Keratinocyte (primary cell): ENCODE data around the gene ABITRAM. TPM values are rescaled to one million over a fixed set of nuclear protein-coding genes. Genes with fewer than 3 reads are reported as not detected.
"Not testable (repeated sequence)": the region's sequence is repeated elsewhere in the genome, so short reads cannot be mapped to it uniquely, and the experiment has no call there.

Experiments
- DNase-seq: peaks from one replicate; pipeline ENCODE4 v3.0.0-alpha.2; 2011; ENCODE audit warnings: low read depth, missing footprints, low spot score
- FAIRE-seq: peaks from 2 replicates; lab custom pipeline; 2011; peaks lifted over from hg19 to GRCh38; lab: Jason Lieb, UNC
- H2AFZ ChIP-seq: 2 replicates; pipeline ENCODE4 v1.6.0; 2012; ENCODE audit warnings: low read length, control low read depth, inconsistent platforms; ENCODE audit not compliant: control insufficient read depth
- H3K27ac ChIP-seq: 2 replicates; pipeline ENCODE4 v1.5.1; 2011; ENCODE audit warnings: low read length; ENCODE audit not compliant: control insufficient read depth, insufficient read depth
- H3K27me3 ChIP-seq: 3 replicates; pipeline ENCODE4 v1.6.0; 2011; ENCODE audit warnings: low read length; ENCODE audit not compliant: control insufficient read depth, insufficient read depth; ENCODE audit errors: extremely low read depth
- H3K36me3 ChIP-seq, 2 experiments: 2 replicates in 1 of 2; 3 replicates in 1 of 2; pipeline ENCODE4 v1.5.1; 2011; ENCODE audit warnings: low read length in 2 of 2, mild to moderate bottlenecking in 1 of 2; ENCODE audit not compliant: control insufficient read depth in 2 of 2, insufficient read depth in 2 of 2; ENCODE audit errors: extremely low read depth in 1 of 2
- H3K4me1 ChIP-seq: 3 replicates; pipeline ENCODE4 v1.5.1; 2011; ENCODE audit warnings: low read length; ENCODE audit not compliant: control insufficient read depth, insufficient read depth; ENCODE audit errors: extremely low read depth
- H3K4me2 ChIP-seq: 3 replicates; pipeline ENCODE4 v1.6.0; 2011; ENCODE audit warnings: low read depth, low read length; ENCODE audit not compliant: control insufficient read depth, insufficient read depth; ENCODE audit errors: extremely low read depth
- H3K4me3 ChIP-seq, 3 experiments: fragments of 200-600 bp in 1 of 3; sonication (generic) in 1 of 3; 2 replicates in 2 of 3; 3 replicates in 1 of 3; pipeline ENCODE4 v1.5.1; 2011 to 2016; ENCODE audit warnings: low read length in 3 of 3, mild to moderate bottlenecking in 3 of 3, control low read depth in 2 of 3, inconsistent platforms in 1 of 3, low read depth in 1 of 3, mixed read lengths in 1 of 3, mixed run types in 1 of 3, moderate library complexity in 1 of 3; ENCODE audit not compliant: control insufficient read depth in 2 of 3, insufficient read depth in 2 of 3; ENCODE audit errors: extremely low read depth in 1 of 3
- H3K79me2 ChIP-seq: 2 replicates; pipeline ENCODE4 v1.6.0; 2012; ENCODE audit warnings: low read length; ENCODE audit not compliant: control insufficient read depth, insufficient read depth
- H3K9ac ChIP-seq: 3 replicates; pipeline ENCODE4 v1.6.0; 2011; ENCODE audit warnings: low read length; ENCODE audit not compliant: control insufficient read depth, insufficient read depth; ENCODE audit errors: extremely low read depth
- H3K9me1 ChIP-seq: 3 replicates; pipeline ENCODE4 v1.6.0; 2011; ENCODE audit warnings: low read length; ENCODE audit not compliant: control insufficient read depth, insufficient read depth; ENCODE audit errors: extremely low read depth
- H3K9me3 ChIP-seq: 2 replicates; pipeline ENCODE4 v1.5.1; 2012; ENCODE audit warnings: low read depth, low read length; ENCODE audit not compliant: control insufficient read depth
- H4K20me1 ChIP-seq: 3 replicates; pipeline ENCODE4 v1.6.0; 2011; ENCODE audit warnings: low read length; ENCODE audit not compliant: control insufficient read depth, insufficient read depth; ENCODE audit errors: extremely low read depth
- CTCF ChIP-seq, 3 experiments: IDR thresholded peaks in 1 of 3; conservative IDR thresholded peaks in 1 of 3; optimal IDR thresholded peaks in 1 of 3; 2 replicates in 2 of 3; 3 replicates in 1 of 3; pipeline versions ENCODE3 to v1.5.1; 2011; ENCODE audit warnings: low read length in 3 of 3, mild to moderate bottlenecking in 3 of 3, moderate library complexity in 2 of 3, control low read depth in 1 of 3, inconsistent platforms in 1 of 3; ENCODE audit not compliant: insufficient read depth in 2 of 3; ENCODE audit errors: extremely low read depth in 1 of 3
- EZH2 ChIP-seq: IDR thresholded peaks from one replicate; pipeline ENCODE4 v1.6.1; 2012; ENCODE audit warnings: inconsistent platforms, mild to moderate bottlenecking, low read length, moderate library complexity
- dilution Hi-C: fragments of 300-500 bp; cut with MboI; formaldehyde crosslinking; loops from one replicate; pipeline ENCODE4 v1.7.0; 2020; ENCODE audit warnings: low sequenced_read_pairs; ENCODE audit not compliant: extremely low pct_ligation_motif_present
- polyA plus RNA-seq, 5 experiments: library from polyadenylated mRNA; depleted of rRNA in 3 of 5; stranded (reverse) in 3 of 5; stranded (forward) in 1 of 5; unstranded in 1 of 5; fragments of >200 nt; gene quantifications; 1 replicate in 1 of 5; 2 replicates in 3 of 5; 3 replicates in 1 of 5; pipeline versions ENCODE4 v1.2.1 to v1.2.3, GENCODE V29; 2011 to 2012; ENCODE audit warnings: missing spikeins in 2 of 5, low read depth in 1 of 5, low replicate concordance in 1 of 5

ABITRAM gene
- polyA plus RNA-seq, 1 donor (not counting 4 experiments of a cell fraction or from before 2014, with no cell fraction given) = 30.5 TPM

- H3K27me3 ChIP-seq = no peaks in the 10 kb centered on the region
Measured at GRCh38 chr9:108885643-108886348, 48.4 kb upstream of the ABITRAM start.

DNA sequence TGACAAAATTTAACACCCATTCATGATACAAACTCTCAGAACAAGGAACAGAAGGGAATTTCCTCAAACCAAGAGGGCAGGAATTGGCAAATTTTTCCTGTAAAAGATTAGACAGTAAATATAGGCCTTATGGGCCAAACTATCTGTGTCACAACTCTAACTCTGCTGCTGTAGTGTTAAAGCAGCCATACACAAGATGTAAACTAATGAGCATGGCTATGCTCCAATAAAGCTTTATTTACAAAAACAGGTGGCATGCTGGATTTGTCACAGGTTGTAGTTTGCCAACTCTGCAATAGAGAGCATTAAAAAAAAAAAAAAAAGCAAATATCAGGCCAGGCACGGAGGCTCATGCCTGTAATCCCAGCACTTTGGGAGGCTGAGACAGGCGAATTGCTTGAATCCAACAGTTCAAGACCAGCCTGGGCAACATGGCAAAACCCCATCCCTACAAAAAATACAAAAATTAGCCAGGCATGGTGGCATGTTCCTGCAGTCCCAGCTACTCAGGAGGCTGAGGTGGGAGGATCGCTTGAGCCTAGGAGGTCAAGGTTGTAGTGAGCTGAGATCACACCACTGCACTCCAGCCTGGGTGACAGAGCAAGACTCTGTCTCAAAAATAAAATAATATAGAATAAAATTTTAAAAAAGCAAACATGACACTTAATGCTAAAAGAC lies 47.5 kb upstream of the ABITRAM start:
- H3K9ac ChIP-seq, dilution Hi-C loops, H3K27ac ChIP-seq, H3K9me1 ChIP-seq, H3K4me2 ChIP-seq, H3K4me3 ChIP-seq, H3K9me3 ChIP-seq, H3K27me3 ChIP-seq, H4K20me1 ChIP-seq, H2AFZ ChIP-seq, DNase-seq, H3K79me2 ChIP-seq, FAIRE-seq: not testable (repeated sequence)
- Histone ChIP-seq H3K4me1 (peaks cover 13% of the 10 kb centered on the region), H3K36me3 (peaks cover 14 to 22% of the 10 kb centered on the region in 2 experiments)

More at GRCh38 chr9:108885643-108886348, 48.4 kb upstream of the ABITRAM start:
- TF ChIP-seq CTCF (optimal IDR thresholded peaks at IDR 0.05 in 1 of 3, IDR thresholded peaks at IDR 0.05 in 1 of 3, conservative IDR thresholded peaks at IDR 0.05 in 1 of 3; ENCODE audit: extremely low read depth in 1 of 3, insufficient read depth in 2 of 3, low read length in 3 of 3) = no peak
- TF ChIP-seq EZH2 = no peak
- no peak overlapping the region for H3K4me3 ChIP-seq
- no peak overlapping the region for H2AFZ ChIP-seq
- DNase-seq = peak; percentile 38
- no peak overlapping the region for H3K9ac ChIP-seq
- no peaks in the 10 kb centered on the region for H3K9me3 ChIP-seq
- peaks cover 10 to 21% of the 10 kb centered on the region in 2 experiments for H3K36me3 ChIP-seq
- H3K4me1 ChIP-seq = peaks cover 13% of the 10 kb centered on the region
- FAIRE-seq = peak; percentile 69
- no peaks in the 10 kb centered on the region for H3K79me2 ChIP-seq
- H3K27ac ChIP-seq = peak overlapping the region; percentile 15
- H3K9me1 ChIP-seq = no peaks in the 10 kb centered on the region
- dilution Hi-C loops = no loop called here
- no peak overlapping the region for H3K4me2 ChIP-seq
- no peaks in the 10 kb centered on the region for H4K20me1 ChIP-seq
